Right ventricle myocardium superior (tissue), 1 donor: ENCODE results near the gene ATP11B. TPM values are rescaled to one million over a fixed set of nuclear protein-coding genes. Genes with fewer than 3 reads are reported as not detected.

Experiments
- ATAC-seq: fragments of 200-7000 bp; cut with Tn5 transposase; one replicate; pipeline ENCODE4 v1.9.1; 2020; ENCODE audit warnings: mild to moderate bottlenecking; ENCODE audit not compliant: poor library complexity
- DNase-seq: peaks from one replicate; pipeline ENCODE4 v3.0.0-alpha.2; 2020
- intact Hi-C: fragments of 100-400 bp; cut with DNase I; formaldehyde crosslinking; loops from one replicate; pipeline ENCODE4 v1.11.2; 2022
- total RNA-seq: library from RNA; stranded (reverse); fragmentation: NEBNext Ultra II Directional; extraction: Animal tissue kit (Norgen Biotek cat#: 25700); gene quantifications from one replicate; pipeline ENCODE4 v1.2.1, GENCODE V29; 2021
- donor health status: DM: no; HTN: yes; CAD: no; lungs with severe emphysema.

Gene ATP11B
- total RNA-seq, 1 donor from 2014 or later = 31.5 TPM

DNA sequence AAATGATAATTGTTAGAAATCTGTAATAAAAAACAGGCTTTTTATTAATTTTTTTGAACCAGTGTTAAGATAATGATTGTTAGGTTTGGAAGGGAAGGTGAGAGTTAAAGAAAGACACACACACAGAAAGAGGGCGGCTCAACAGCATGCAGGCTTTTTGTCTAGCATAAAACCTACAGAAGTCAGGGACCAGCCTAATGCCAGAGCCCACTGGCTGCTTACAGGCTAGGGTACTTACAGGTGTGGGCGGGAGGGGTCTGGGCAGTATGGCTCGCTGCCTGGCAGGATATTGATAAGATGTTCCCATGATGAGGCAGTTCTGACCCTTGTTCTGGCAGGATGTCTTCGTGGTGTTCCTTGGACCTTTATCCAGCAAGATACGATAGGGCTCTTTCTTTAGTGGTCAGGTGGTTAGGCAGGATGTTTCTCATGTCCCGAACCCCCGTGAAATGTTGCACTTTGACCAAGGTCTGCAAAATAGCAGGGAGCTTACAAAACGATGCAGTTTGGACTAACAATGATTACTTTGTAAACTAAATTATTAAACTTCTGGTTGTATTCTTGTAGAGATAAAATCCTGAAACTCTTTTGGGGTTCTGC lies 102.3 kb downstream of the ATP11B start:
- DNase-seq (no peak), ATAC-seq (peak; percentile 49)
- intact Hi-C loops = no loop called here

- ATAC-seq = no peak
- intact Hi-C loops = no loop called here
- no peak for DNase-seq
Measured at GRCh38 chr3:182896553-182896952, 103.2 kb downstream of the ATP11B start.

DNA sequence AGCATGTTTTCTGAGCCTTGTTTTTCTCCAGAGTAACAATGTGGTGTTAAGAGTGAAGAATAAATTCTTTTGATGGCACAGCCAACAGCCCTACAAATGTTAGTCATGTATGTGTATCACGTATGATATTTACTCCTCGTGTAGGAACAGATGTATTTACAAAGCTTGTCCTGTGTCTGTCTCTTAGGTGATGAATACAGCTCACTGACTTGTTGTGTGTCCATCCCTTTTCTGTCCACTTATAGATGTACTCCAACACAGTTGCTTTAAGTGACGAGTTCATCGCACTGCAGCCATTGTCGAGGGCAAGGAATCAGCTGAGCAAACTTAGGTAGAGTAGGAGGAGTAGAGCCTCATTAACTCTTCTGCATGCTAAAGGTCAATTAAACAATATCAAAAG lies 108.9 kb downstream of the ATP11B start:
- no peak for ATAC-seq
- DNase-seq = no peak
- intact Hi-C loops = no loop called here

DNA sequence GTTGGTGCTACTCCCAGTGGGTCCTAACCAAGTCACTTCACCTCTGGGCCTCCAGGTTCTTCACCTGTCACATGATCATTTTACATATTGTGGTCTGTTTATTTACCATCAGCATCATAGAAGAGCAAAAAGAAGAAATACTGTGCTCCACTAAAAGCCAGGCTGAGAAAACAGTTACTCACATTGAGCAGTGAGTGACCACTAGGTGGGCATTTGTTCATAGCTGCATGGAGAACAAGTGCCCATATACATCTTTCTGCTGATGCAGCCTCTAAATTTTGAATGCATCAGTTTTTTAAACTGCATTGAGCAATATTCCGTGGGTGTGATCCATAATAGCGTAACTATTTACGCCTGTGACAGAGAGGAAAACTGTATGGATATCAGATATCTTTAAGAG lies 110.9 kb downstream of the ATP11B start:
- ATAC-seq = no peak
- no peak for DNase-seq
- intact Hi-C loops = no loop called here

- intact Hi-C loops = no loop called here
- ATAC-seq (no peak), DNase-seq (no peak)
Measured at GRCh38 chr3:182905623-182906022, 112.3 kb downstream of the ATP11B start.

DNA sequence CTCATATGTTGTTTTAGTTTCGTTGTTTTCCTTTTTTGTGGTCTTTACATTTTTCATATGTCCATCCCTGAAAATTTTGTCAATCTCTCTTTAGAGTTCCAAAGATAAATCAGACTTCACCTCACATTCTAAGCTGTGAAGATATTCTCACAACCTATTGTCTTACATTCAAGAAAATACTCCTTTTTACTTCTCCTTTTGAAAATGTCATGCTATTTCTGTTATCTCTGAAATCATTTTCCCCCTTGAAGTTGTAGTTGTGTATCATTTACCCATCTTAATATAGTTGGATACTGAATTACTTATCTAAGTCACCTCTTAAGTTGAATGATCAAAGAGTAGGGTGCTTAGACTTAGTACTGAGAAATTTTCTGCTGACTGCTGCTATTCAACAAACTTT lies 112.7 kb downstream of the ATP11B start:
- ATAC-seq = no peak
- intact Hi-C loops = no loop called here
- no peak for DNase-seq

GRCh38 chr3:182908471-182908870 lies 115.2 kb downstream of the ATP11B start:
- ATAC-seq = no peak
- intact Hi-C loops = no loop called here
- DNase-seq = no peak

GRCh38 chr3:182909318-182910040 lies 116.2 kb downstream of the ATP11B start:
- intact Hi-C loops = no loop called here
- ATAC-seq = no peak

DNA sequence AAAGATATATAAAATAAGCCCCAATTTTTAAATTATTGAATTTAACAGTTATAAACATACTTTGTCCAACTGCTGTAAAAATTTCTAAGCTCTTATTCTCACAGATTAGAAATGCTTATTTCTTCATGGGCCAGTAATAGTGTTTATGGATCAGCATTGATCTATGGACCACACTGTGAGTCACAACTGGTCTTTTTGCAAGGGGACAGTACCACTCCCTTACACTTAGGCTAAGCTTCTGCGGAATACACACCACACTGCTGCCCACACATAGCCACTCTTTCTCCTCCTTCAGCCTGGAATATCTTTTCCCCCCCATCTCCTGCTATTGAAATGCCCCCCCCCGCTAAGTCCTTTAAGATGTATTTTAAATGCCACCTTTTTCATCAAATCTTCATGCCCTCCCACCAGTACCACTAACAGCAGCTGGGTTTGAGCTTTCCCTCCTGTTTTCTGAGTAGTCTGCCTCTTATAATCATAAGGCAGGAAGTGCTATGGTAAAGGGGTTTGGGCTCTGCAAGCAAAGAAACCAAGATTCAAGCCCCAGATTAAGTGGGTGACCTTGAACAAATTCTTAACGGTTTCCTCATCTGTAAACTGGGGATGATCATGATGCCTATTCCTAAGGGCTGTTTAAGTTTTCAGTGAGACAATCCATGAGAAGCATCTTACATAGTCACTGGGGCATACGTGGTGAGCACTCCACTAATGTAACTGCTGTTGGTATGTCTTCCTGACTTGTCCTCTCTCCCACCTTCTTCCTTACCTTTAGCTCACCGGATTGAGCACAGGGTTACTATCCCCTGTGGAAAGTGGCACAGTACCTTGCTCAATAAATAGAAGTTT lies 117.9 kb downstream of the ATP11B start:
- intact Hi-C loops = no loop called here
- DNase-seq (no peak), ATAC-seq (no peak)

More at GRCh38 chr3:182909318-182910040, 116.2 kb downstream of the ATP11B start:
- no peak for DNase-seq

DNA sequence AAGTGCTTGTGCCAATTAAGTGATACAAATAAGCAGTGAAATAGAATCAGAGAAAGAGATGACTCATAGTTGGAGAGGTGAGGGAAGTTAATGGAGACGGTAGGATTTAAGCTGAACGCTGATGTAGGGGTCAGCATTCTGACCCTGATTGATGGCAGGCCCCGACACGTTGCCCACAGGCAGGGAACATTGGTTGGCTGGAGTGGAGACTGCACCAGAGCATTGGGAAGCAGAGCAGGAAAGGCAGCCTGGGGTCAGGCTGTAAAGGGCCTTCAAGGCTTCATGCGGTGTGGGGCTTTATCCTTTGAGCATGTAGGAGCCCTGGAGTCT lies 118.4 kb downstream of the ATP11B start:
- DNase-seq (no peak), ATAC-seq (peak; percentile 53)
- intact Hi-C loops = no loop called here

DNA sequence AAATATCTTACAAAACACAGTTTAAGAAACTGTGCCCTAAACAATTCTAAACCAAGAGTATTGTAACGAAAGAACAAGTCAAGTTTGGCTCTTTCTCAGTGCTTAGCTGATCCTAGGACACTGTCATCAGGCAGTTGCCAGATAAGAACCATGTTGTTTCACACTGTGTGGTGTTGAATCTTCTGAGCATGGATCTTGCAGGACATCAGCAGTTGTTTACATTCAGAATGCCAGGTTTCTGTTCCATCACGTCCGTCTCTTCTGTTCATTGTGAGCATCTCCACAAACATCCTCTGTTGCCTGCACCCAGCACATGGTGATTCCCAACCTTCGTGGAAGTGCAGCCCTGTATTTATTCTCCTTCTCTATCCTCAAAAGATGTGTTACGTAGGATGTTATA lies 119.2 kb downstream of the ATP11B start:
- no peak for DNase-seq
- peak; percentile 73 for ATAC-seq
- intact Hi-C loops = no loop called here

DNA sequence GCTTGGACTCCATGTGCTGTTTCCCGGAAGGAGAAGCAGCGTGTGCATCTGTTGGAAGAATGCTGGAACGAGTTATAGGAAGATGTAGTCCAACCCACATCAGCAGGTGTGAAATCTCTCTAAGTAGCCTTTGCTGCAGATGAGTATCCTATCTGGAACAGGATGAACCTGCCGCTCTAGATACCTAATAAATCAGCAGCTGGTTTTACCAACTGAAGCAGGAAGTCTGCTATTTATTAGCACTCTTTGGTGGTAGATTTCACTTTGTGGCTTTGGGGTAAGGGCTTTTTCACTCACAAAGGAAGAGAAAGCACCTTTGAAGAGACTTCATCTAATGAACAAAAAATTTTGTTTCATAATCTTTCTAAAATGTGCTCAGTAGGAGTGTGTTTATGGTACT lies 120.6 kb downstream of the ATP11B start:
- intact Hi-C loops = no loop called here
- ATAC-seq (no peak), DNase-seq (no peak)

- no peak for ATAC-seq
- DNase-seq = no peak
- intact Hi-C loops = no loop called here
Measured at GRCh38 chr3:182914341-182914740, 121.0 kb downstream of the ATP11B start.

DNA sequence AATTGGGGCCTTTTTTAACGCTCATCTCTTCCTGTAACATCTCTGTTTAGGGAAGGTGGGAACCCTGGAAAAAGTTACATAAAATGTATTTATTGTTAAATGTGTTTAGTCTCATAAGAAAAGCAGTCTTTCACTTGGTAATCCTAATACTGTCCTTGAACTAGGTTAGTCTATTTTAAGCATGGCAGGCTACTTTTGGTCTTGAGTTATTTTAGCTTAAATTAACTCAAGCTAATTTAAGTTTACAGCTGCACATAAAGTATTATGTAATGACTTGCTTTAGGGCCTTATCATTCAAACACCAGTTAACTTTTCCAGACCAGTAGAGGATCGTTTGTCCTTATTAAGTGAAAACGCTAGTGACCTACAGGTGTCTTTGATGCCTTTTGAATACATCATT lies 123.8 kb downstream of the ATP11B start:
- intact Hi-C loops = no loop called here
- ATAC-seq (peak; percentile 15), DNase-seq (no peak)

- no peak for DNase-seq
- intact Hi-C loops = no loop called here
Measured at GRCh38 chr3:182919866-182920357, 126.6 kb downstream of the ATP11B start.

DNA sequence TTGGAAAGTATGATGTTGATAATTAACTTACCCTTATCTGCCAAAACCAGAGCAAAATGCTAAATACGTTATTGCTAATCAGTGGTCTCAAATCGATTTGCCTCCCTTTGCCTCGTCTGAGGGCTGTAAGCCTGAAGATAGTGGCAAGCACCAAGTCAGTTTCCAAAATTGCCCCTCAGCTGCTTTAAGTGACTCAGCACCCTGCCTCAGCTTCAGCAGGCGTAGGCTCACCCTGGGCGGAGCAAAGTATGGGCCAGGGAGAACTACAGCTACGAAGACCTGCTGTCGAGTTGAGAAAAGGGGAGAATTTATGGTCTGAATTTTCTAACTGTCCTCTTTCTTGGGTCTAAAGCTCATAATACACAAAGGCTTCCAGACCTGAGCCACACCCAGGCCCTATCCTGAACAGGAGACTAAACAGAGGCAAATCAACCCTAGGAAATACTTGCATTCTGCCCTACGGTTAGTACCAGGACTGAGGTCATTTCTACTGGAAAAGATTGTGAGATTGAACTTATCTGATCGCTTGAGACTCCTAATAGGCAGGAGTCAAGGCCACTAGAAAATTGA lies 127.3 kb downstream of the ATP11B start:
- intact Hi-C loops = no loop called here
- no peak for ATAC-seq
- DNase-seq = no peak

More at GRCh38 chr3:182919866-182920357, 126.6 kb downstream of the ATP11B start:
- no peak for ATAC-seq

GRCh38 chr3:182921665-182922355 lies 128.5 kb downstream of the ATP11B start:
- ATAC-seq (no peak), DNase-seq (no peak)
- intact Hi-C loops = no loop called here

DNA sequence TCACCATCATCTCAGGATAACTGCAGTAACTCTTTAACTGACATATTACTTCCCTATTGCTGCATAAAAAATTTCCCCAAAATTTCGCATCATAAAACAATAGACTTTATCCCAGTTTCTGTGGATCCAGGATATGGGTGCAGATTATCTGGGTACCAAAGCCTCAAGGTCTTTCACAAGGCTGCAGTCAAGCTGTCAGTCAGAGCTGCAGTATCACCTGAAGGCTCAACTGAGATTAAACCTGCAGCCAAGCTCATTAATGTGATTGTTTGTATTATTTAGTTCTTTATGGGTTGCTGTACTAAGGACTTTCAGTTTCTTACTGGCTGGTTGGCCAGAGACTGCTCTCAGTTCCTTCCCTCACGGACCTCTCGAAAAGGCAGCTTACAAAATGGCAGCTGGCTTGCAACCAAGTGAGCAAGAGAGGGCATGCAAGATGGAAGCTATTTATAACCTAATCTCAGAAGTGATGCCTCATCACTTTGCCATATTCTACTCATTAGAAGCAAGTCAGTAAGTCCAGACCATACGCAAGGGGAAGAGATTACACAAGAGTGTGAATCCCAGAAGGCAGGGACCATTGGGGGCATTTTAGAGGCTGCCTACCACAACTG lies 132.1 kb downstream of the ATP11B start:
- ATAC-seq (peak; percentile 79), DNase-seq (peak; percentile 51)
- intact Hi-C loops = no loop called here
